Germinal center (tissue), 1 donor: ENCODE data around the gene SIK1.
"Not testable (repeated sequence)": the region's sequence is repeated elsewhere in the genome, so short reads cannot be mapped to it uniquely, and the experiment has no call there.

Experiments
- DNase-seq: peaks from one replicate; pipeline ENCODE4 v3.0.0; 2012; ENCODE audit warnings: mixed read lengths, low spot score

The SIK1 gene

GRCh38 chr21:43439316-43440075 is 12.6 kb upstream of the SIK1 start:
- DNase-seq = not testable (repeated sequence)

GRCh38 chr21:43436272-43436671 is 9.3 kb upstream of the SIK1 start:
- DNase-seq = not testable (repeated sequence)

- not testable (repeated sequence) for DNase-seq
Measured at GRCh38 chr21:43433340-43434136, 6.6 kb upstream of the SIK1 start.

- not testable (repeated sequence) for DNase-seq
Measured at GRCh38 chr21:43430830-43431416, 4.0 kb upstream of the SIK1 start.

- DNase-seq = not testable (repeated sequence)
Measured at GRCh38 chr21:43428964-43429363, 2.0 kb upstream of the SIK1 start.

GRCh38 chr21:43427242-43427559 is 270 bp upstream of the SIK1 start:
- not testable (repeated sequence) for DNase-seq

- DNase-seq = not testable (repeated sequence)
Measured at GRCh38 chr21:43426004-43426403, 927 bp downstream of the SIK1 start.

- not testable (repeated sequence) for DNase-seq
Measured at GRCh38 chr21:43419475-43419874, 7.5 kb downstream of the SIK1 start.

GRCh38 chr21:43414576-43414975 is 12.4 kb downstream of the SIK1 start:
- not testable (repeated sequence) for DNase-seq

- DNase-seq = not testable (repeated sequence)
Measured at GRCh38 chr21:43412020-43412788, 14.7 kb downstream of the SIK1 start.

- DNase-seq = not testable (repeated sequence)
Measured at GRCh38 chr21:43410456-43411068, 16.4 kb downstream of the SIK1 start.

GRCh38 chr21:43407139-43407538 is 19.8 kb downstream of the SIK1 start:
- DNase-seq = not testable (repeated sequence)

GRCh38 chr21:43404450-43404849 is 22.5 kb downstream of the SIK1 start:
- not testable (repeated sequence) for DNase-seq

GRCh38 chr21:43403651-43404430 is 23.1 kb downstream of the SIK1 start:
- DNase-seq = not testable (repeated sequence)

- not testable (repeated sequence) for DNase-seq
Measured at GRCh38 chr21:43401125-43401524, 25.8 kb downstream of the SIK1 start.

GRCh38 chr21:43399595-43400015 is 27.3 kb downstream of the SIK1 start:
- not testable (repeated sequence) for DNase-seq

GRCh38 chr21:43399136-43399535 is 27.8 kb downstream of the SIK1 start:
- DNase-seq = not testable (repeated sequence)

- DNase-seq = not testable (repeated sequence)
Measured at GRCh38 chr21:43398533-43398932, 28.4 kb downstream of the SIK1 start.

- not testable (repeated sequence) for DNase-seq
Measured at GRCh38 chr21:43398000-43398399, 28.9 kb downstream of the SIK1 start.

- not testable (repeated sequence) for DNase-seq
Measured at GRCh38 chr21:43397439-43397808, 29.5 kb downstream of the SIK1 start.
